ENCODE measurements around the gene MED12L. TPM values are rescaled to one million over a fixed set of nuclear protein-coding genes. Genes with fewer than 3 reads are reported as not detected.

Gene MED12L, protein sequence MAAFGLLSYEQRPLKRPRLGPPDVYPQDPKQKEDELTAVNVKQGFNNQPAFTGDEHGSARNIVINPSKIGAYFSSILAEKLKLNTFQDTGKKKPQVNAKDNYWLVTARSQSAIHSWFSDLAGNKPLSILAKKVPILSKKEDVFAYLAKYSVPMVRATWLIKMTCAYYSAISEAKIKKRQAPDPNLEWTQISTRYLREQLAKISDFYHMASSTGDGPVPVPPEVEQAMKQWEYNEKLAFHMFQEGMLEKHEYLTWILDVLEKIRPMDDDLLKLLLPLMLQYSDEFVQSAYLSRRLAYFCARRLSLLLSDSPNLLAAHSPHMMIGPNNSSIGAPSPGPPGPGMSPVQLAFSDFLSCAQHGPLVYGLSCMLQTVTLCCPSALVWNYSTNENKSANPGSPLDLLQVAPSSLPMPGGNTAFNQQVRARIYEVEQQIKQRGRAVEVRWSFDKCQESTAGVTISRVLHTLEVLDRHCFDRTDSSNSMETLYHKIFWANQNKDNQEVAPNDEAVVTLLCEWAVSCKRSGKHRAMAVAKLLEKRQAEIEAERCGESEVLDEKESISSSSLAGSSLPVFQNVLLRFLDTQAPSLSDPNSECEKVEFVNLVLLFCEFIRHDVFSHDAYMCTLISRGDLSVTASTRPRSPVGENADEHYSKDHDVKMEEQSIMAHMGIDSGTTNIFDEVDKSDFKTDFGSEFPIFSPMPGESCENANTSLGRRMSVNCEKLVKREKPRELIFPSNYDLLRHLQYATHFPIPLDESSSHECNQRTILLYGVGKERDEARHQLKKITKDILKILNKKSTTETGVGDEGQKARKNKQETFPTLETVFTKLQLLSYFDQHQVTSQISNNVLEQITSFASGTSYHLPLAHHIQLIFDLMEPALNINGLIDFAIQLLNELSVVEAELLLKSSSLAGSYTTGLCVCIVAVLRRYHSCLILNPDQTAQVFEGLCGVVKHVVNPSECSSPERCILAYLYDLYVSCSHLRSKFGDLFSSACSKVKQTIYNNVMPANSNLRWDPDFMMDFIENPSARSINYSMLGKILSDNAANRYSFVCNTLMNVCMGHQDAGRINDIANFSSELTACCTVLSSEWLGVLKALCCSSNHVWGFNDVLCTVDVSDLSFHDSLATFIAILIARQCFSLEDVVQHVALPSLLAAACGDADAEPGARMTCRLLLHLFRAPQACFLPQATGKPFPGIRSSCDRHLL (N-terminal part only)
- 0.17 and 1.0 TPM in 2 replicates for total RNA-seq

DNA sequence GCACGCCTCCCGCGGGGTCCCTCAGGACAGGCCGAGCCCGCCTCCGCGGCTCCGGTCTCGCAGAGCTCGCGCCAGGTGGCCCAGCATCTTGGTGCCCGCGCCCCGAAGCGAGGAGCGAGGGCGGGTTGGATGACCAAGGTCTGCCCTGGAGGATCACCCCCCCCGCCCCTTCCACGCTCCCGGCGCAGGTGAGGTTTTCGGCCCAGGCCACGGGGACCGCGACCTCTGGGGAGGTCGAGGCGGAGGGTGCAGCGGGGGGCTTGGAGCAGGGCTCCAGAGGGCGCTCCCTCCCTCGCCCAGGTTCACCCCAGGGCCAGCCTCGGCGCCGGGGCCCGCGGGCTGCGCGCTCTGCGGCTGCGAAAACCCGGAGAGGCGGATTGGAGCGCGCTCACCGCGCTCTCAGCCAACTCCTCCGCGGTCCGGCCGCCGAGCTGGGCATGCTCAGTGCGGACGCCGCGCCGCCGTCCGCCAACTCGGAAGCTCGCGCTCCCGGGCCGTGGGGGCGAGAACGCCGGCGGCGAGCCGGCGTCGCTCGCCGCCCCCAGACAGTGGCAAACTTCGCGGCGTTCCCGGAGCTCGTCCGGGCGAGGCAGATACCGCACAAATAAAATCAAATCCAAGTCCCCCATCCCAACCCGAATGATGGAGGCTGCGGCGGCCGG lies at the start of gene MED12L:
MED12L (plus strand) TSS at position 438 of the 662 bp plus-strand sequence. CDS start 1,263 bp downstream, outside the sequence.

DNA sequence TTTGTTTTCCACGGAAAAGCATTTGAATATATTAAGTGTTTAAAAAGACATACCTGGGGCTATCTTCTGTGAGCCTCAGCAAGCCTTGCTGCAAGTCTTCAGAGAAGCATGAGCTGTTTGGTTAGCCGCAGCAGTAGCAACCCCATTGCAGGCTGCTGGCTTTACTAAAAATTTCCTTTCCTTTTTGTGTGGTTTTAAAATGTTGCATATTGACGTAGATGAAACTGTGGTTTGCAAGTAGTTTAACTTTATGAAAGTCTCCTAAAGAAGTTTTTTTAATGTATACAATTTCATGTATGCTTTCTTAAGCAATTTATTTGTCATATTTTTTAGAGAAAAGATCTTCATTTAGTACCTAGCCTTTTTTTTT lies 117.6 kb downstream of the MED12L start, which contains the start of gene GPR171:
GPR171 (minus strand) TSS at position 166 of the 370 bp plus-strand sequence. CDS start 3,830 bp downstream, outside the sequence.

DNA sequence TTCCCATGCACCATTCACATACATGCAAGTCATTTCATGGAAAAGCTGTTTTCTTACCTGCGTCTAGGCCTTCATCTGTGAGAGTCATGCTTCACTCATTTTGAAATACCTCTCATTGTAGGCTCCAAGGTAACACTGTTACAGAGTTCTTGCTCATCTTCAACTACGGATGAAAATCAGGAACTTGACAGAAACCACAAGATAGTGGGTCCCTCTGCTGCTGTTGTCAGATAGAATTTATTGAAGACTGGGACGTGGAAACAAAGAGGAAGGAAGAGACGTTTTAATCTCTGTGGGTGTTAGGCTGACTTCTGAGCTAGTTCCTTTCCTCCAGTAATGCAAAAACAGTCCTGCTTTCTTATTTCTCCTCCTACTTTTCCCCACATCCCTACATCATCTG lies 192.8 kb downstream of the MED12L start, which contains the start of gene P2RY14:
P2RY14 (minus strand) TSS at position 313 of the 400 bp plus-strand sequence. CDS start 64,226 bp downstream, outside the sequence.

DNA sequence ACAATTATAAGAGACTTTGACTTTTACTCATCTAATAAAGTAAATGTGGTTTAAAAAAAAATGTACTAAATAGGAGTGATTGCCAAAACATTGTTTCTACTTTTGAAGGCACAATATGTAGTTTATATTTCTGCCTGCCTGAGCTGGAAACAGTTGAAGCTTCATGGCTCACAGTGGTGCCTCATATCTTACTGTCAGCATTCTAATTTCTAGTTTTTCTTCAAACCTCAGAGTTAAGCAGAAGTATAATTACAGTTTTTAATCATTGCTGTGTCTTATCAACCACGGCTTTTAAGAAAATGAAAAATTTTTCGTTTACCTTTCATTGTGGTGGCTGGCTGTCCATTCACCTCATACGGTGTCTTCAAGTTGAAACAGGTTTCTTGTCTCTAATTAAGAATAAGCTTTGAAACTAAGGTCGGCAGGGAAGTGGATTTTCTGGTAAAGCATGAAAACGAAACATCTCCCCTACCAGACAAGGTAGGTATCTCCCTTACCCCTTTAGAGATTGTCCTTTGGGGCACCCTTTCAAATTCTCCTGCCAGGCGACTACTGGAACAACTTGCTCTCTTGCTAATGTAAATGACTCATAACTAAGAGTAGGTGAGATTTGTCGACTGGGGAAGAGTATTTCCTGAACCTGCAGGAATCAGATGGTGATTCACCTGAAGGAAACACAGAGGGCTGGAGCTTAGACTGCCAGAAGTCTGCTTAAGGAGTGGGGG lies 231.0 kb downstream of the MED12L start, which contains the start of gene GPR87:
GPR87 (minus strand) TSS at position 554 of the 725 bp plus-strand sequence. CDS start 16,720 bp downstream, outside the sequence.

DNA sequence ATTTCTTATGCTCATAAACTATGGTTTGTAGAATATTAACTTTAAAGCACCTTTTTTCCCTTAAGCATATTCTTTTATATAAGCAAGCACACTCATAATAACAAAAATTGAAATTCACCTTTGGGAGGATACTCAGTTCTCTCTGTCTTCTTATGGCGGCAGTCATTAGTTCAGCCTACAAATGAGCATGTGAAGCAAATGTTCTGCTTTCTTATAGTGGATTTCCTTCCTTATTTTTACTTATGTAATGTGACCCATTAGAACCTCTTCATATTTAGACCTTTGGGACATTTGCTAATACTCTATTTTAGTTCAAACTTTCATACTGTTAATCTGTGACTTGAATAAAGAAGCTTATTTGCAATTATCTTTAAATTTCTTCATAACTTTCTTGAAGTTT lies 243.9 kb downstream of the MED12L start, which contains the start of gene P2RY13:
P2RY13 (minus strand) TSS at position 187 of the 400 bp plus-strand sequence; CDS start at position 166, 21 bp downstream.

DNA sequence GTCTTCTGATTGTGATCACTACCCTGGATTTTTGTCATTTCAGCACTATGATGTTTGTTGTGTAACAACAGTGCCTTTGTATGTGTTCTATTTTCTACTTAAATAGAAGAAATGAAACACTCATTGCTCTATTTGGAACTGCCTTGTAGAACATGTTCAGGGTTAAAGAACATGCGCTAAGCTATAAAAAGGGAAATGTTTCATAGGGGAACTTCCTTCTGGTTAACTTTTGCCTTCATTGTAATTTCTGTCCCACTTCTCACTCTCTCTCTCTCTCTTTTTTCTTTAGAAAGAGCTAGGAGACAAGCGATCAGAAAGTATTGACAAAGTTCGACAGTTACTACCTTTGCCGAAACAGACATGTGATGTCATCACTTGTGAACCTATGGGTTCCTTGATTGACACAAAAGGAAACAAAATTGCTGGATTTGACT lies 299.3 kb downstream of the MED12L start, which contains the start of gene P2RY12:
P2RY12 (minus strand) TSS at position 13 of the 434 bp plus-strand sequence. CDS start 45,908 bp downstream, outside the sequence.

DNA sequence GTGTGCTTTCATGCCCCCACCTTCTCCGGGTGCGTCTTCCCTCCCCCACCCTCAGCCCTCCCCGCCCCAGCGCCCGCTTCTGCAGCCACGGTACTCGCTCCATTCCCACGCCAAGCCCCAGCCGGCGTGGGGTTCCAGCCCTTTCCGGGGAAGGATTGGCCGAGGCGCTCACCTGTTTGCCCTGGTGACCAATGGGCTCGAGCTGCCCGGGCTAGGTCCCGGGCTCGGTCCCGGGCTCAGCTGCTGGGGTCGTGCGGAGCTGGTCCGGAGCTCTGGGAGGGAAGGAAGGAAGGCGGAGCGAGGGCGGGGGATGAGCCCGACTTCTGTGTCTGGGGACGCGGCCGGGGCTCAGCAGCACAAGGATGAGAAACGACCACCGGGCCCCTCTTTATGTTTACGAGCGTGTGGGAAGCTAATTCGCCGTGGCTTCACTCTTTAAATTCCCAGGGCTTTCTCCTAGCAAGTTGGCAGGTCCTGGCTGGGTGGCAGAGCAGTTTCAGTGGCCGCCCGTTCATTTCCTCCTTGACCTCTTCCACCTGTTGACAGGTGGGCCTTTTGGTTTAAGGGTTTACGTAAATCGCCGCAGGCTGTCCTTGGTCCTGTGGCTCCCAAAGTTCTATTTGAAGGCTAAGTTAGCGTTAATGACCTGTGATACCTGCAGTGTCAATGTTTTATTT lies 375.4 kb downstream of the MED12L start, which contains the start of gene IGSF10:
IGSF10 (minus strand) TSS at position 288 of the 677 bp plus-strand sequence. CDS start 2,352 bp downstream, outside the sequence.

Other genes with a start within 250 kb of the MED12L start
- not detected in 2 replicates for gene MINDY4B, start 180.2 kb upstream of the MED12L start, total RNA-seq
- gene CLRN1, start 112.9 kb upstream of the MED12L start, total RNA-seq, result not detected in 2 replicates
- not detected in 2 replicates for gene GPR171, start 117.6 kb downstream of the MED12L start, total RNA-seq
- 0.20 TPM in 1 of 2 replicates, not detected in the other for gene P2RY14, start 192.9 kb downstream of the MED12L start, total RNA-seq
- not detected in 2 replicates for gene GPR87, start 231.2 kb downstream of the MED12L start, total RNA-seq
- not detected in 2 replicates for gene P2RY13, start 243.9 kb downstream of the MED12L start, total RNA-seq